ENCODE data around the gene PRKG1.

PRKG1 gene

DNA sequence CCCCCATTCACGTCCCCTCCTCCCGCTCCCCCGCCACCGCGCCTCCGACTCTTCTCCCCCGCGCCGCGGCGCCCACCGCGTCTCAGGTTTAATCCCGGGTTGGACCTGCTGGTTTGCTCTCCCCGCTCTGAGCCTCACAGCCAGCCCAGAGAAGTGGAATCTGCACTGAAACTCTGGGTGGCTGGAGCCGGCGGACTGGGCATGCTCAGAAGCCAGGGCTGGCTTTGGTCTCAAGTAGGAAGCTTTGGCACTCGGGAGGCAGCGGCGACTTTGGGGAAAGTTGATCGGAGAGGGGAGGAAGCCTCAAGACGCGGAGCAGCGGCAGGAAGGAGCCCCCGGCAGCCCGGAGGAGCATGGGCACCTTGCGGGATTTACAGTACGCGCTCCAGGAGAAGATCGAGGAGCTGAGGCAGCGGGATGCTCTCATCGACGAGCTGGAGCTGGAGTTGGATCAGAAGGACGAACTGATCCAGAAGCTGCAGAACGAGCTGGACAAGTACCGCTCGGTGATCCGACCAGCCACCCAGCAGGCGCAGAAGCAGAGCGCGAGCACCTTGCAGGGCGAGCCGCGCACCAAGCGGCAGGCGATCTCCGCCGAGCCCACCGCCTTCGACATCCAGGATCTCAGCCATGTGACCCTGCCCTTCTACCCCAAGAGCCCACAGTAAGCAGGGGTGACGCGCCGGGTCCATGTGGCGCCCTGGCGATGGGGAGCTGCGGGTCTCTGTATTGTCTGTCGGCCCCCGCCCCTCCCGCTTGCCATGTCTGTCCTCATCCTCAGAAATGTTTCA, at the start of gene PRKG1:
Gene PRKG1 (plus strand): TSS at position 250 of the 791 bp plus-strand sequence.
- DNase-seq: peak; percentile 5 to 23

DNA sequence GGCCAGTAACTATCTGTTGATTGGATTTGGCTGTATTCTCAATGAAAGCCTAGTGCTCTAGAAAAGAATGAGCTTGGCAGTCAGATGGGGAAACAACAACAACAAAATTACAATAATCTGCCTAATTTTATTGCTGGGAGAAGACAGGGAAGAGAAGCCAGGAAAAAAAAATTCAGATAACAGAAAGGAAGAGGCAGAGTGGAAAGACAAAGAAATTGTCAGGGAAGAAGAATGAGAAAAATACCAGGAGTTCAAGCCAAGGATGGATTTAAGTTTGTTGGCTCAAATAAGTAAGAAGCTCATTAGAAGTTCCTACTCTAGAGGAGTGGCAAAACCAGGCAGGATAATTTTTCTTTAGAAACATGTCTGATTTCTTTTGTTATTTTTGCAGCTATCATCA, 45.9 kb upstream of the PRKG1 start:
- DNase-seq: no peak

DNA sequence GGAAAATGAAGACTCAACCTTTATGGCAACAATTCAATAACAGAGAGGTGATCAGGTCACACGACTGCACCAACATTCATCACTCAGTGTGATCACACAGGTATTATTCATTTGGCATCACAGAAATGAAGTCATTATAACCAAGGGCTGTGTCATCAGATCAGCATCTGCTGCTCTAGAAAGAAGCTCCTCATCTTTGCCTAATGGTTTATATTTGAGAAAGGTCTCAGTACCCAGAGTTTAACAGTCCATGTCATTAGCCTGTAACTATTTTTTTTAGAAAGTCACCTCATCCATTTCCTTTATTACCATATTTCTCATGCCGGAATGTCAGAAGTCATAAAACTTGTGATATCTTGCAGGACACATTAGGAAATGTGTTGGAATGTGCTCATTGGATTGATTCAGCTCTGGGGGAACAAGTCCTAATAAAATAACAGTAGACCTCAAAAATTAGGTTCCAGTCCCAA, 45.1 kb upstream of the PRKG1 start:
- no peak for DNase-seq

DNA sequence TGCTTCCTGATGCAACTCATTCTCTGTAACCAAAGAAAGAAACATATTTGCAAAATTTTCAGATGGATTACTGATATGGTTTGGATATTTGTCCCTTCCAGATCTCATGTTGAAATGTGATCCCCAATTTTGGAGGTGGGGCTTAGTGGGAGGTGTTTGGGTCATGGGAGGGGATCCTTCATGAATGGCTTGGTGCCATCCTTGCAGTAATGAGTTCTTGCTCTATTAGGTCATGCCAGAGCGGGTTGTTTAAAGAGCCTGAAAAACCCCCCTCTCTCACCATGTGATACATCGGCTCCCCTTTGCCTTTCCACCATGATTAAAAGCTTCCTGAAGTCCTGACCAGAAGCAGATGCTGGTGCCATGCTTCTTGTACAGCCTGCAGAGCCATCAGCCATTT, 43.8 kb upstream of the PRKG1 start:
- DNase-seq: no peak

DNA sequence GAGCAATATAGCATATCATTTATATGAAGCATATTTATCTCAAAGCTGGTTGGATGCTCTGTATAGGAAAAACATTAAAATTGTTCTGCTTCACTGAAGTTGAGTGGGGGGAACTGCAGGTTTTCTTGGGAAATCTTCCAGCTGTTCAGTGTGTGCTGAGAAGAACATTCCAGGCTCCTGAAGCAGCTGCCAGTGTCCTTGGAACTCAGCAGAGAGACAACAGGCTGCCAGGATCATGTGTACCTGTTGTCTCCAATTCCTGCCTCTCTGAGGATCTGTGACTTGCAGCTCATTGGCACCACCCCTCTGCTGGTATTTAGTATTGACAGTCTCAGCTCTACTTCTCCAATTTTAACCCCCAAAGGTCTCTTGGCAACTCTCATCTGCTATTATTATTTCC, 42.3 kb upstream of the PRKG1 start:
- DNase-seq: no peak

DNA sequence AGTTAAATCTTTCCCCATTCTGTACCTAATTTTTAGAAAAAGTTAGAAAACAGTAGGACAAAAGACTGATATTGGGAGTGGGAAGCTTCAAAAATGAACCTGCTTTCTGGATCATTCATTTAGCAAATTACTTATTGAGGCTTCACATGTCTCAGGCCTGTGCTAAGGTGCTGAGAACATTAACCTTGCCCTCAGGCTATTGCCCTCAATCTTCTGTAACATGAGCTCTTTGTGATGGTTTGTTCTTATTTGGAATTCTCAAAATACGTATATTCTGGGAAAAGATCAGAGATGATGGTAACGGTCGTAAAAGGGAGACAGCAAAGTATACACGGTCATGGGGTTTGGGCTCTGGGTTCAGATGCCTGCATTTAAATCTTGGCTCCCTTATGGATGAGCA, 39.5 kb upstream of the PRKG1 start:
- no peak for DNase-seq

DNA sequence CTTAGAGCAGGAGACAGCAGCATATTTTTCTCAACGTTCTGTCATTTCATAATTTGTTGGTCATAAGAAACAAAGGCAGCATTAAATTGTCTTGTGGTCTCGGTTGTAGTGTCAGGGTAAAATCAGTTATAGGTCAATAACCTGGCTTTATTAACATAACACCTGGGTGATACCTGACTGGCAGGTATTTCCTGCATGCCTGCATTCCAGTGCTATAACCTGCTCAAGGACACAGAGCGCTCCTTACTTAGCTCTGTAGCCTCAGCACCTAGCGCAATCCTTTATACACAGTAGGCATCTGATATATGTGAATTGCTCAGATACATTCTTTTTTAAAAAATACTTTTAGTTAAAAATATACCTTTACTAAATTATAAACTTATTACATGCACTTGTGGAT, 38.9 kb upstream of the PRKG1 start:
- no peak for DNase-seq

DNA sequence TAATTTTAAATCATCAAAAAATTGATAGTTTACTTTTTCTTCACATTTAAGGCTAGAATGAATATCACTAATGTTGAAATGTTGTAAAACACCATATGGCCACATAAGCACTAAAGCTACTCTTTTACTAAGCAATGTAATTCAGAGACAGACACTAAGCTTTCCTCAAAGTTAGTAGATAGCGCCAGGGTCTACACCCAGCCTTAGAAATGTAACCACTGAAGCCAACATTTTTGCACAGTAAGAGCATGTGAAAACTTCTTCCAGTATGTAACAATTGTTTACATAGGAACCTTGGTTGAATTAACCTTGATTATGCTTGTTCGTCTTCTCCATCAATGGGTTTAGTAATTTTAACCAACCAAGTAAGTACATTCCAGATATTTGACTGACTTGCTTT, 28.4 kb upstream of the PRKG1 start:
- DNase-seq: no peak

DNA sequence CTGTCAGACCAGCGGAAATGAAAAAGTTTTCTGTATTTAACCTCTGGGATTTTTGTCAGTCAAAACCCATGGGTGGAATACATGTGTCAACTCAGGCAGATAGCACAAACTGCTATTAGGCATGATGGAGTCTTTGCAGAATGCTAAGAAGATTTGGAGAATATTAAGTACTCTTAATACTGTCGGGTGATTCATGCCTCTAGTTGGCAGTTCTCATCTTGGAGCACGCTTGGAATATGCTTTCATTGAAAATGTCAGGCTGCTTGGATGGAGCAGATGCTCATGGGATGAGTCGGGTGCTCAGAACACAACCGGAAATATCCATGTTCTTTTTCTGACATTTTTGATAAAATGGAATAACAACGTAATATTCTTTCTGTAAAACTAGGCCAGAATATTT, 27.6 kb upstream of the PRKG1 start:
- DNase-seq: no peak

DNA sequence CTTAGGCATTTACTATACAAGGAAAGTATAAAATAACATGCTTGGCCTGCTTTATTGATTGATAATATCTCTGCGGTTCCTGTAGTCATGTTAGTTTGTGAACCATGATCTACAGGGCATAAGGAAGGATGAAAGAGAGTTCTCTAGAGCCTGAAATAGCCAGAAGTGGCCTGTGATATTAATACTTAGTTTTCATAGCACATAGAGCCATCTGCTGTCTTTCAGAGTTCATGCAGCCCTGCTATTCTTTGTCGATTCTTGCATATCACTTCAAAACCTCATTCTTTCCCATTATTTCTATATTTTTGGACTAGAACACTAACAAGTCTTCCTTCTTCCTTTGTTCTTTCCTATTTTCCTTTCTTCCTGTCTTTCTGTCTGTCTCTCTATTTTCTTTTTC, 26.4 kb upstream of the PRKG1 start:
- no peak for DNase-seq

DNA sequence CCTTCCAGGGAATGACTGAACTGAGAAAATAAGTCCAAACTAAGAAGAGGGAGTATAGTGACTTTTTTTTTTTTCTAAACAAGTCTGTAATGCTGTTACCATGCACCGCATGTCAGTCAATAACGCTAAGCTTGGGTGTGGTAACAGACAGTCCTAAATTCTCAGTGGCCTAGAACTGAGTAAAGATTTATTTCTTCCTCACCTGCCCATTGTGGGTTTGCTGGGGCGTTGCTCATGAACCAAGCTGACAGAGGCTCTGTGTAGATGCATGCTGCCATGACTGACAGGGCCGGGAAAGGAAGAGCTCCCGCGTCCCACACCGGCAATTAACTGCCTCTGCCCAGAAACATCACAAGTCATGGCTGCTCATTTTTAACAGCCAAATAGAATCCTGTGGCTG, 25.5 kb upstream of the PRKG1 start:
- no peak for DNase-seq

DNA sequence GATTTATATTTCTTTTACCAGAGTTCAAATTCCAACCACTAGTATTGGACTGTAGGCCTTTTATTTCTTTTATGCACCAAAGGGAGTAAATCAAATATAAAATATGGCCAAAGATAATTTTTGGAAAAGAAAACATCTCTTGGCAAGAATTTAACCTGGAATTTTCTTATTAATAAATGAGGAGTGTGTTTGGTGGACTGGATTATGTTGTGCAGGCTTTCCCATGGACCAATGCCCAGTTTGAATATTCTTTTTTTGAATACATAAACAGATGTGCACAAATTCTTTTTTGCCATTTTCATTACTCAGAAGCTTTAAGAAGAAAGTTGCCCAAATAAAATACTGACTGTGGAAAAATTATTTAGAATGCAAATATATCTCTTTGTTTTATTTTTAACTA, 22.1 kb upstream of the PRKG1 start:
- DNase-seq: no peak

DNA sequence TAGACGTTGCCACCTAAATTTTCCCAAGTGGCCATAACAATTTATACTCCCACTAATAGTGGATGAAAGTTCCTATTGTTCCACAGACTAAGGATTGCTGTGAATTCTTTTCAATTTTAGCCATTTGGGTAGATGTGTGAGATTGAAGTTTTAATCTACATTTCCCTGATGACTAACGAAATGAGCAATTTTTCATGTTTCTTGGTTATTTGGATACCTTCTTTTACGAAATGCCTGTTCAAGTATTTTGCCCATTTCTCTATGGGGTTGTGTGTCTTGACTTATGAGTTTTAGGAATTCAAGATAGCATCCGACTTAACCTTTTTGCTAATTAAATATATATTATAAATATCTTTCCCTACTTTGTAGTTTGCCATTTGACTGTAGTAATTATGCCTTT, 16.4 kb upstream of the PRKG1 start:
- DNase-seq: no peak

DNA sequence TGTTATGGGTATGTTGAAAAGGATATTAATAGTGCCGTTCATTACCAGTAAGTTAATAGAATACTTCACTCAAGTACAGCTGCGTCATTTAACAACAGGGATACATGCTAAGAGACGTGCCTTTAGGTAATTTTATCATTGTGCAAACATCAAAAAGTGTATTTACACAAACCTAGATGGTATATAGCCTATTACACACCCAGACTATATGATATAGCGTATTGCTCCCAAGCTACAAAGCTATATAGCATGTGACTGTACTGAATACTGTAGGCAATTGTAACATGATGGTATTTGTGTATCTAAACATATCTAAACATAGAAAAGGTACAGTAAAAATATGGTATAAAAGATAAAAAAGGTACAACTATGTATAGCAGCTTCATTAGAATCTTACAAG, 11.1 kb upstream of the PRKG1 start:
- no peak for DNase-seq

DNA sequence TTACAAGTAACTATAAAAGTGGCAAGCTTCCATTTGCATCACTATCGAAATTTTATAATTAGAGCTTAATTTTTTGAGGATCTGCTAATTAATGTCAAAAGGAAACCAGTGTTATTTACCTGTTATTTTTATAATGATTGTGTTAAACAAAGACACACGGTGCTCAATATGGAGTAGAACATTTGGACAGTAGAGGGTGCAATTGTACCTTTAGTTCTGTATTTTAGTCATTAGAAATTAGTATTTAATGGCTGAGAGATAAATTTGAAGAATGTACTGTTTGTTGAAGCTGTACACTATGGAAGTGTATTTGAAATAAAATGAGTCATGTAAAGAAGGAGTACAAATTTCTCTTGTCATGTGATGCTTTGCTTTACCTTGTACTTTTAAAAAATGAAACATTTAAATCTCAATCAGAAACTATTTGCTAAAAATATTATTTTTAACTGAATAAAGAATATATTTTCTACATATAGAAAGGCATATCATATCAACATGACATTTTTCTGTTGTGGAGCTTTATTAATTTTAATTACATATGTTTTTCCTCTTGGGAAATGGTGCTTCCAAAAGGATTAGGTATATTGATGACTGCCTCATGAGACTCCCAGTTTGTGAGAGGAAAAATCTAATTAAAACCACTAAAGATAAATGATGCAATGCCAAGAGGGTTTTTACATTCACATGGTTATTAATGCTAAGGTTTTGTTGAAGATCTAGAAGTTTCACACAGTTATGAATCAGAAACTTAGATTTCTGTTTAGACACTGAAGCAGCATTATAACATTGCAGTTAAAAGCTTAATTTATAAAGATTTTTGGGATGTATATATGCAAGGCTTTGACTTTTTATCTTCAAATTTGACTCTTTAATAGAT, 10.4 kb upstream of the PRKG1 start:
- DNase-seq: peak in 1 of 2 experiments; percentile 3

DNA sequence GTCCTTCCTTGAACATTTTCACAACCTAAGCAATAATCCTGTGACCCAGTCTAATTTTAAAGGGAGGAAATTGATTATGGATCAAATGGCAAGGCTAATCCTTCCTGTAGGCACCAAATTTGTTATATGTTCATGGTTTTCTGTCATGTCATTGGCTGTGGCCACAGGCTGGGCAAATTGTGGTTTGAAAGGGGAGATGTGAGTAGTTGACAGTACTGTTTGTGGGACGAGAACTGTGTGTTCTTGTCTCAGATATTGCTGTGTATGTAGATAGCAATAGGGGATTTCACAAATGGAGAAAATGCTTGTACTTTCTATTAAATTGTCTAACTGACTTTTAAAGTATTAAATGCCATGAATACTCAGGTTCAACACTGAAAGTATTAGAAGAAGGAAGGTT, 8.1 kb upstream of the PRKG1 start:
- DNase-seq: no peak

DNA sequence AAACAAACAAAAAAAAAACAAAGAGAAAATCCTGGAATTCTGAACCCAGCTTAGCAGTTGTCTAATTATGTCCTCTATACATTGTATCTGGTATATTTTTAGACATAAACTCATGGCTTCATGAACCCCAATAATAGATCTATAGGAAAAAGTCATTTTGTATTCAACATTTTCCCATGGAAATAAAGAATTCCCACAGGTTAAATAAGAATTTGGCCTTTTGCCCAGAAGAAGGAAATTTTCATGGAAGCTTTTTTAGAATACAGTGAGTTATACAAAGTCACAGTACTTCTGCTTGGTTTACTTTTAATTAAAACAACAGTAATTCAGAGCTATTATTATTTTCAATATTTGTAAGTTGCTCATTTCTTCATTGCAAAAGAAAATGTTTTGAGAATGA, 2.1 kb upstream of the PRKG1 start:
- DNase-seq: no peak

DNA sequence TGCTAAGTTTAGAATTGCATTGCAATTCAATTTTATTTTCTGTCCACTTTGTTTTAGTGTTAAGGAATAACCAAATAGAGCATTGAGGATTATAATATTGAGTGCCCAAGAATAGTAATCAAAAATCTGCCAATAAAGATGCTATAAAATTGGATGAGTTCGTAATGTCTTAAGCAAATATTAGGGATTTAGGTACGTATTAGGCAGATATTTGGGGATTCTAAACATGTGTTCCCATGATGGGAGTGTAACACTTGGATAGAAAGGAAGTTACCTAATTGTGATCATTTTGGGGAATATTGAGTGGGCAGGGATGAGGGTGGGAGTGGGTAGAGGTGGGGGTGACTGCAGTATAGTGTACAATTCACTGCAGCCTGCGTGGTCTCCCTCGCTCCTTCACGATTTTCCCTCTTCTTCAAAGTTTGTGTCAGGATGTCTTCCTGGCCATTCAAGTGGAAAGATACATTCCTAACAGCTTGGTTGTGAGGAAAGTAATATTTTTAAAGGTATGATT, 1.3 kb upstream of the PRKG1 start:
- DNase-seq: no peak

DNA sequence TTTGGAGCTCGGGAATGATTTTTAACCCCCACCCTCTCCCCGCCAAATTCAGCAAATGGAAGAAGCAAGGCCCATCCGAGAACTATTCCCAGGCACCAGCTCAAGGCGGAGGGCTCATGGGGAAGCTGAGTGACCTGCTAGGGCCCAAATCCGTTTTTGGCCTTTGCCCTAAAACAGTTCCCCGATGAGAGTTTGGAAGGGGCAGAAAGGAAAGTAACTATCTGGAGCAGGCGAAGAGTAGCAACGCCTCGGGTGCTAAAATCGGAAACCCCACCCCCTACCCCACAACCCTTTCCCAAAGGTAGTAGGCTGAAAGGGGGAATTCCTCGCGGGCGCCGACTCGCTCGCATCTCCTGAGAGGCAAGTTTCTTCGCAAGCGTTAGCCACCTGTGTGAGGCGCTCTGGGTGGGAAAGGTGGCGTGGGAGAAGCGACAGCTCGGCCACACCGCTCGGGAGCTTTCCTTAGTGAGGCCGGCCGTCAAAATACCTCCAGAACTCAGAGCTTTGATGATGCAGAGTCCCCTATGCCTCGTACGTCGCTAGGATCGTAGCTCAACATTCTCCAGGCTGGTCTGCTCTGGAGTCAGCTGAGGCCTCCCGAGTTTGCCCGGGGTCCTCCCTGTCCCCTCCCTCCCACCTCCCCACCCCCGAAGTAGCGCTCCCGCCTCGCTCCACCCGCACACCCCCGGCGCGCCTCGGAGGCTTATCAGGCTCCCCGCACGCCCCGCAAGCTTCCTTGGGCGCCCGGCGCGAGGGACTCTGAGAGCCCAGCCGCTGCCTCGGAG, 642 bp upstream of the PRKG1 start:
- DNase-seq: no peak

DNA sequence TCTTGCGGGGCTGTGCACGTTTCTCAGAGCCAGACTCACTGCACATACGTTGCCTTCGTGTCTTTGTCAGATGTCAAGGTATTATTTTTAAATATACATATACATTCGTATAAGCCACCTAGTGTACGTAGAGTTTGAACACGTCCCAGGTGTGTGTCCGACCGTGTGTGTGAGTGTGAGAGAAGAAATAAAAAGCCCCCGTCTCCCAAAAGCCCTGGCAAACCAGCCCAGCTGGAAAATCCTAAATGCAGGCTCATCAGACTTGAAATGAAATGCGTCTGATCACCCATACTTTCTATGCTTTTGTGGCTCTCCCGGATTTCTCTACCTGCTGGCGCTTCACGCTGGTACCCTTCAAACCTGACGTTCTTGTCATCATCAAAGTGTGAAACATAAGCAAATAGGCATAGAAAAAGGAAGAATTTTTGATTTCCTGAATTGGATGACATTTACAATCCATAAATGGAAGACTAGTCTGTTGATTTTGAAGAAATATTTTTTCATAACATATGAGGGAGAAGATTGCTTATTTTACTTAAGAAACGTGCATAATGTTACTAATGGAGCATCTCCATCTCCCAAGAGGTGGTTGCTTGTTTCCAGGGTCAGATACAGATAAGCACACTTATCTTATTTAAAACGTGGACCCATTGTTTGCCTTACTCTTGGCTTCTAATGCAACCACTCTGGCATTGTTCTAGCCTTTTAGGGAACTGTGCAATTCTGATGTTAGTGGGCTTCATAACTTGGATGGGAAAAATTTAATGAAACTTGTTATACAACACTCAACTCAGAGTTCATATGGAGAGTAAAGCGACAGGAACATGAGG, 971 bp downstream of the PRKG1 start:
- DNase-seq: no peak

DNA sequence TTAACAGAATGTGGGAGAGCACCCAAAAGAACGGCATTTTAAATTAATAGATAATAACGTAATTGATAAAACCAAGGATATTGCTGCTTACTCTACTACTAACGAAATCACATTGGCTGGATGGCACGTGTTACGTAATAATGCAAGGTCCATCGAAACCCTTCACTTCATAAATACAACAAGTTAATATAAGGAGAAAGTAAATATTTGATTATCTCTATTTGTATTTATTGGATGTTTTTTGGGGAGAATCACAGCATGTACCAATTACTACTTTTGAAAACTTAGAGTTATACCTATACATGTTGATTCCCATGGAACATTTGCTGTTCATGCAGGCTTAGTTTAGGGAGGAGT, 1.6 kb downstream of the PRKG1 start:
- DNase-seq: no peak

DNA sequence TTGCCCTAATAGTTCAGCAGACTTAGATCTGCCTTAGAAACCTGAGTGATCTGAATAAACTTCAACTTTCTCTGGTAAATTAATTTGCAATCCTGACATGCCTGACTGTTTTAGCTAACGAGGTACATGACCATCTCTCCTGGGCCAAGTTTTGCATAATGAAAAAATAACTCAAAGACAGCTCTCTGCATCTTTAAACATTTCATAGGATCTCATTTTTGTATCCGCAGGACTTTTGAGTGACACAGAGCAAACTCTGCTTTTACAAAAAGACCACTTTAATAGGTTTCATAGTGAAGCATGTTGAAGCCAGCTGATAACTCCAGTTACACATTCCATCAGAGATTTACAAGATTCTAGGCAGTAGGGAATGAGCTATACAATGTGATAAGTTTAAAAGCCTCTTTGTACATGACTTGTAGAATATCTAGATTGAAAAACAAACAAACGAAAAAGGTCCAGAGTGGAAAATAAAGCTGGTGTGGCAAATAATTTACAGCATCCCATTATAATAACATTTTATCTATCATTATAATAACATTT, 2.1 kb downstream of the PRKG1 start:
- no peak for DNase-seq
